Measurements from ENCODE around the gene MATCAP1. TPM values are rescaled to one million over a fixed set of nuclear protein-coding genes. Genes with fewer than 3 reads are reported as not detected.

MATCAP1 gene
- polyA plus RNA-seq, 1 experiment, result 13.1 TPM

DNA sequence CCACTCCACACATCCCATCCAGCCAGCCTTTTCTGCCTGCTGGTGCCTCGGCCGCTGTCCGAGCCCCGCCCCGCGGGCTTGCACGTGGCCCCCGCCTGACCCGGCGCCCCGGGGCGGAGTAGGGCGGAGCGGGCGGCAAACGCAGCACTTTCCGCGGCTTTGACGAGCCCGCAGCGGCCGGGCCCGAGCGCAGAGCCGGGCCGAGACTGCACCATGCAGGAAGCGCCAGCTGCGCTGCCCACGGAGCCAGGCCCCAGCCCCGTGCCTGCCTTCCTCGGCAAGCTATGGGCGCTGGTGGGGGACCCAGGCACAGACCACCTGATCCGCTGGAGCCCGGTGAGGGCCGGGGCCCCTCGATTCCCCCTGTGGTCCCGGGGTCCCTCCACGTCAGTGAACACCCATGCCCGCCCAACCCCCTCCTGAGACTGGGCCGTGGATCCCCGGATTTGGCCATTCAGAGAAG lies 19.1 kb downstream of the MATCAP1 start, which contains the start of gene HSF4:
HSF4 (plus strand) TSS at position 147 of the 463 bp plus-strand sequence; CDS start at position 214, 67 bp downstream.
- POLR2A ChIA-PET, result no interaction called here
- Histone ChIP-seq H3K36me3 (ENCODE audit: control insufficient read depth, insufficient read depth, low read length) (no peaks in the 10 kb centered on the region), H3K4me3 (ENCODE audit: low read depth, low read length) (peak within 1 kb of the TSS; percentile 9), H3K27me3 (ENCODE audit: control insufficient read depth, insufficient read depth, low read length) (peaks cover 18% of the 10 kb centered on the region)
- TF ChIP-seq, protein P1, sequence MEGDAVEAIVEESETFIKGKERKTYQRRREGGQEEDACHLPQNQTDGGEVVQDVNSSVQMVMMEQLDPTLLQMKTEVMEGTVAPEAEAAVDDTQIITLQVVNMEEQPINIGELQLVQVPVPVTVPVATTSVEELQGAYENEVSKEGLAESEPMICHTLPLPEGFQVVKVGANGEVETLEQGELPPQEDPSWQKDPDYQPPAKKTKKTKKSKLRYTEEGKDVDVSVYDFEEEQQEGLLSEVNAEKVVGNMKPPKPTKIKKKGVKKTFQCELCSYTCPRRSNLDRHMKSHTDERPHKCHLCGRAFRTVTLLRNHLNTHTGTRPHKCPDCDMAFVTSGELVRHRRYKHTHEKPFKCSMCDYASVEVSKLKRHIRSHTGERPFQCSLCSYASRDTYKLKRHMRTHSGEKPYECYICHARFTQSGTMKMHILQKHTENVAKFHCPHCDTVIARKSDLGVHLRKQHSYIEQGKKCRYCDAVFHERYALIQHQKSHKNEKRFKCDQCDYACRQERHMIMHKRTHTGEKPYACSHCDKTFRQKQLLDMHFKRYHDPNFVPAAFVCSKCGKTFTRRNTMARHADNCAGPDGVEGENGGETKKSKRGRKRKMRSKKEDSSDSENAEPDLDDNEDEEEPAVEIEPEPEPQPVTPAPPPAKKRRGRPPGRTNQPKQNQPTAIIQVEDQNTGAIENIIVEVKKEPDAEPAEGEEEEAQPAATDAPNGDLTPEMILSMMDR (IDR thresholded peaks at IDR 0.05; ENCODE audit: insufficient read depth, low read depth, low read length), result no peak
- DNase-seq (ENCODE audit: low read depth), result no peak
- CTCF ChIA-PET, result interaction anchor here (1.9 to 7.1 kb wide), 2 partner anchors 9 to 10 kb away, joined by 5 to 36 read pairs; no protein-coding TSS in a partner anchor

DNA sequence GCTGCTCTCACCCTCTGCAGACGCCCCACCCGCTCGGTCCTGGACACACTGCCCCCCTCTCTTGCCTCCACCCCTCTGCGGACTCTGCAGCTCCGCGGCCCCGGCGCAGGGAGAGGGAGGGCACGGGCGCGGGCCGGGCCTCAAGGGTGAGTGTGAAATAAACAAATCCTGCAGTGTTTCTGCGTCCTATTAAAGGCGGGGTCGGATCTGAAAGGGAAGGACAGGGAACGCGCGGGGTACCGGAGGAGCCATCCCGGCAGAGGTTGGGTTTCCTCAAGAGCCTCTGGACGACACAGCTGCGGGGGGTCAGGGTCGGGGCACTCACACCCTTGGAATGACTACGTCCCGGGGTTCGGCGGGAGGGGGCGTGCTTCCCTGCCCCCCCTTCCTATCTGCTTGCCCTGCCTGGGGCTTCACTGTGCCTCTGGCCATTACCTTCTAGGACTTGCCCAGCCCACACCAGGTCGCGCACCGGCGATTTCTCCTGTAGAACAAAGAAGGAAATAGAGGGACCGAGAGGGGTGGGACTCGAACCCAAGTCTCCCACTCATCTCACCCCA lies 19.7 kb downstream of the MATCAP1 start:
- Histone ChIP-seq H3K36me3 (ENCODE audit: control insufficient read depth, insufficient read depth, low read length) (no peaks in the 10 kb centered on the region), H3K27me3 (ENCODE audit: control insufficient read depth, insufficient read depth, low read length) (peaks cover 18% of the 10 kb centered on the region), H3K4me3 (ENCODE audit: low read depth, low read length) (peak overlapping the region; percentile 9)
- TF ChIP-seq, protein P1 (IDR thresholded peaks at IDR 0.05; ENCODE audit: insufficient read depth, low read depth, low read length), result no peak
- no peak for DNase-seq (ENCODE audit: low read depth)
- POLR2A ChIA-PET, result no interaction called here
- CTCF ChIA-PET, result interaction anchor here (0.9 to 7.1 kb wide), 2 partner anchors 9 to 11 kb away, joined by 3 to 36 read pairs; no protein-coding TSS in a partner anchor

DNA sequence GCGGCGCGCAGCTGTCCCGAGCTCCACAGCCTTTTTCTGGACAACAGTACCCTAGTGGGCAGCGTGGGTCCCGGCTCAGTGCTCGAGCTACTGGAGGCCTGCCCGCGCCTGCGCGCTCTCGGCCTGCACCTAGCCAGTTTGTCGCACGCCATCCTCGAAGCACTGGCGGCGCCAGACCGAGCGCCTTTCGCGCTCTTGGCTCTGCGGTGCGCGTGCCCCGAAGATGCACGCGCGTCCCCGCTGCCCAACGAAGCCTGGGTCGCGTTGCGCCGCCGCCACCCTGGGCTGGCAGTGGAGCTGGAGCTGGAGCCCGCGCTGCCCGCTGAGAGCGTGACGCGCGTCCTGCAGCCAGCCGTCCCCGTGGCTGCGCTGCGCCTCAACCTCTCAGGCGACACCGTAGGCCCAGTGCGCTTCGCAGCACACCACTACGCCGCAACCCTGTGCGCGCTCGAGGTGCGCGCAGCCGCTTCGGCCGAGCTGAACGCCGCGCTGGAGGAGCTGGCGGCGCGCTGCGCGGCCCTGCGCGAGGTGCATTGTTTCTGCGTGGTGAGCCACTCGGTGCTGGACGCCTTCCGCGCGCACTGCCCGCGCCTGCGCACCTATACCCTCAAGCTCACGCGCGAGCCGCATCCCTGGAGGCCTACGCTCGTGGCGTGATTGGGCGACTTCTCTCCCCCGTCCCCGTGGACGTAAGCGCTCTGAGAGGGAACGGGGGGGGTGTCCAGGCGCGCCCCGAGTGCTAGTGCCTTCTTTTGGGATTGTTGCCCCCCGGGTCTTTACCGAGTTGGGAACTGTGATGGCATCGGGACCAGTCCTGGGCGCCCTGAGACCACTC lies 20.4 kb downstream of the MATCAP1 start:
- H3K27me3 ChIP-seq (ENCODE audit: control insufficient read depth, insufficient read depth, low read length), result peaks cover 18% of the 10 kb centered on the region
- ChIA-PET POLR2A (no interaction called here), CTCF (interaction anchor here (0.6 to 7.1 kb wide), 7 partner anchors 8 to 200 kb away, joined by 3 to 36 read pairs (median 3); no protein-coding TSS in a partner anchor)
- TF ChIP-seq, protein P1 (IDR thresholded peaks at IDR 0.05; ENCODE audit: insufficient read depth, low read depth, low read length), result no peak
- H3K36me3 ChIP-seq (ENCODE audit: control insufficient read depth, insufficient read depth, low read length), result no peaks in the 10 kb centered on the region
- H3K4me3 ChIP-seq (ENCODE audit: low read depth, low read length), result no peak overlapping the region
- no peak for DNase-seq (ENCODE audit: low read depth)

DNA sequence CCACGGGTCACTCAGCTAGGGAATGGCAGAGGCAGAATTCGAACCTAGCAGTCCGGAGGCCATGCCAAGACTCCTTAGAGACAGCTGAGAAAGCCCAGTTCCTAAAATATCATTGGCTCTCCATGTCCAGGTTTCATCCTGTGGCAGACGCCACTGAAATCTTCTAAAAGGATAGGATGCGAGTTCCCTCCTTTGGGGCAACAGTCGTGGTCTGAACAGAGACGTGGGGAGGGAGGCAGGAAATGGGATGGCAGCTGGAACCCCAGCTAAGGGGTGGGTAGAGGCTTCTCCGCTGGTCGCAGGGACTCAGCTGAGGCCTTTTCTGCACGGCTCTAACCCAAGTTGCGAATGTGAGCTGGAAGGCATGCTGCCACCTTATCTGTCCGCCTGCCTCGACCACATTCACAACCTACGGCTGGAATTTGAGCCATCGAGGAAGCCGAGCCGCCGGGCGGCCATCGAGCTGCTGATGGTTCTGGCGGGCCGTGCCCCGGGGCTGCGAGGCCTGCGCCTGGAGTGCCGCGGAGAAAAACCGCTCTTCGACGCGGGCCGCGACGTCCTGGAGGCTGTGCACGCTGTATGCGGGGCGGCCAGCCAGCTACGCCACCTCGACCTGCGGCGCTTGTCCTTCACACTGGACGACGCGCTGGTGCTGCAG lies 21.1 kb downstream of the MATCAP1 start:
- no peaks in the 10 kb centered on the region for H3K36me3 ChIP-seq (ENCODE audit: control insufficient read depth, insufficient read depth, low read length)
- ChIA-PET POLR2A (no interaction called here), CTCF (interaction anchor here (0.6 to 7.1 kb wide), 7 partner anchors 12 to 478 kb away, joined by 3 to 36 read pairs (median 3); no protein-coding TSS in a partner anchor)
- TF ChIP-seq, protein P1 (IDR thresholded peaks at IDR 0.05; ENCODE audit: insufficient read depth, low read depth, low read length), result no peak
- no peak for DNase-seq (ENCODE audit: low read depth)
- no peak overlapping the region for H3K4me3 ChIP-seq (ENCODE audit: low read depth, low read length)
- H3K27me3 ChIP-seq (ENCODE audit: control insufficient read depth, insufficient read depth, low read length), result peaks cover 18% of the 10 kb centered on the region

Measured in BJ (cell line).